GM18508 (cell line): ENCODE data around the gene RNF214.
"Not testable (repeated sequence)": the region's sequence is repeated elsewhere in the genome, so short reads cannot be mapped to it uniquely, and the experiment has no call there.

Experiments used
- ATAC-seq: cut with Tn5 transposase; IDR thresholded peaks from one replicate; pipeline ENCODE4 v1.9.1; 2021; ENCODE audit warnings: moderate number of reproducible peaks; ENCODE audit not compliant: insufficient read depth, unreplicated experiment

The RNF214 gene

GRCh38 chr11:117229411-117229810, 3.1 kb upstream of the RNF214 start:
- ATAC-seq: no peak

GRCh38 chr11:117229931-117230285, 2.6 kb upstream of the RNF214 start:
- ATAC-seq: no peak

GRCh38 chr11:117230286-117230961, 2.0 kb upstream of the RNF214 start:
- peak; percentile 31 for ATAC-seq

- no peak for ATAC-seq
Observed at GRCh38 chr11:117230999-117231841, 1.3 kb upstream of the RNF214 start.

- no peak for ATAC-seq
Observed at GRCh38 chr11:117231842-117232091, 704 bp upstream of the RNF214 start, which contains the start of gene PCSK7. Gene PCSK7 (minus strand): TSS chr11:117232073. CDS start chr11:117229844, 2,229 bp downstream.

GRCh38 chr11:117232911-117233409, 489 bp downstream of the RNF214 start:
- no peak for ATAC-seq

GRCh38 chr11:117238221-117238620, 5.8 kb downstream of the RNF214 start:
- ATAC-seq: no peak

- no peak for ATAC-seq
Observed at GRCh38 chr11:117239295-117239694, 6.8 kb downstream of the RNF214 start.

- ATAC-seq: no peak
Observed at GRCh38 chr11:117248341-117248740, 15.9 kb downstream of the RNF214 start.

- ATAC-seq: no peak
Observed at GRCh38 chr11:117249571-117249970, 17.1 kb downstream of the RNF214 start.

GRCh38 chr11:117251506-117251905, 19.0 kb downstream of the RNF214 start:
- no peak for ATAC-seq

- ATAC-seq: no peak
Observed at GRCh38 chr11:117255966-117256365, 23.5 kb downstream of the RNF214 start.

GRCh38 chr11:117256573-117256972, 24.1 kb downstream of the RNF214 start:
- ATAC-seq: no peak

- no peak for ATAC-seq
Observed at GRCh38 chr11:117258576-117258975, 26.1 kb downstream of the RNF214 start.

GRCh38 chr11:117259417-117259816, 26.9 kb downstream of the RNF214 start:
- ATAC-seq: no peak

GRCh38 chr11:117264624-117265323, 32.3 kb downstream of the RNF214 start:
- ATAC-seq: not testable (repeated sequence)

- no peak for ATAC-seq
Observed at GRCh38 chr11:117265745-117266144, 33.3 kb downstream of the RNF214 start.

- no peak for ATAC-seq
Observed at GRCh38 chr11:117269856-117270255, 37.4 kb downstream of the RNF214 start.

- ATAC-seq: no peak
Observed at GRCh38 chr11:117271208-117271607, 38.7 kb downstream of the RNF214 start.

- not testable (repeated sequence) for ATAC-seq
Observed at GRCh38 chr11:117272175-117272574, 39.7 kb downstream of the RNF214 start.
